ENCODE measurements around the gene IL4I1. TPM values are rescaled to one million over a fixed set of nuclear protein-coding genes. Genes with fewer than 3 reads are reported as not detected.

Gene IL4I1
- total RNA-seq, 5 donors from 2014 or later (not counting 1 experiment from before 2014, with no cell fraction given), result 2.0 to 12.4 (median 4.0) TPM

GRCh38 chr19:49881672-49882394 is 14.9 kb downstream of the IL4I1 start:
- Mint-ChIP-seq H3K4me3 (no peak overlapping the region), H3K27me3 (no peaks in the 10 kb centered on the region), H3K4me1 (peaks cover 15 to 22% (median 18%) of the 10 kb centered on the region in 3 donors), H3K27ac (no peak overlapping the region), H3K36me3 (peaks cover 42% of the 10 kb centered on the region), H3K9me3 (no peaks in the 10 kb centered on the region)
- Histone ChIP-seq H3K27ac (ENCODE audit: low read length) (no peak overlapping the region), H3K4me1 (ENCODE audit: control insufficient read depth in 1 of 2, extremely low read depth in 1 of 2, insufficient read depth in 2 of 2, low read length in 2 of 2) (peaks cover 6 to 18% of the 10 kb centered on the region in 2 experiments), H3K4me3 (ENCODE audit: control insufficient read depth in 1 of 2, extremely low read depth in 1 of 2, low read length in 1 of 2) (no peak overlapping the region), H3K27me3 (replicated peaks in 1 of 2; ENCODE audit: control insufficient read depth in 2 of 2, extremely low read depth in 1 of 2, insufficient read depth in 2 of 2, low read length in 1 of 2) (no peaks in the 10 kb centered on the region), H3K9me3 (no peaks in the 10 kb centered on the region), H3K36me3 (ENCODE audit: control insufficient read depth in 2 of 2, extremely low read depth in 1 of 2, insufficient read depth in 1 of 2, low read length in 1 of 2) (peaks cover 28 to 57% of the 10 kb centered on the region in 2 donors)
- no peak for DNase-seq
- no peak for ATAC-seq (replicated peaks in 1 of 4)
- WGBS (ENCODE audit: insufficient coverage), result 95% methylated on average over 25 of the region's 31 CpGs
- ChIA-PET CTCF (interaction anchor here (0.5 to 0.6 kb wide), 2 partner anchors 71 to 354 kb away, joined by 3 read pairs; partner anchors contain the start of gene RCN3 (in 1 of the 2)), POLR2A (no interaction called here)

GRCh38 chr19:49881186-49881585 is 15.5 kb downstream of the IL4I1 start:
- no peak overlapping the region for H3K4me3 Mint-ChIP-seq
- Histone ChIP-seq H3K36me3 (ENCODE audit: control insufficient read depth in 2 of 2, extremely low read depth in 1 of 2, insufficient read depth in 1 of 2, low read length in 1 of 2) (peaks cover 28 to 57% of the 10 kb centered on the region in 2 donors), H3K9me3 (no peaks in the 10 kb centered on the region), H3K4me1 (ENCODE audit: control insufficient read depth in 1 of 2, extremely low read depth in 1 of 2, insufficient read depth in 2 of 2, low read length in 2 of 2) (peaks cover 6 to 18% of the 10 kb centered on the region in 2 experiments), H3K27ac (ENCODE audit: low read length) (no peak overlapping the region), H3K4me3 (ENCODE audit: control insufficient read depth in 1 of 2, extremely low read depth in 1 of 2, low read length in 1 of 2) (no peak overlapping the region), H3K27me3 (replicated peaks in 1 of 2; ENCODE audit: control insufficient read depth in 2 of 2, extremely low read depth in 1 of 2, insufficient read depth in 2 of 2, low read length in 1 of 2) (no peaks in the 10 kb centered on the region)
- ATAC-seq (replicated peaks in 1 of 4) (no peak), DNase-seq (no peak)
- H3K36me3 Mint-ChIP-seq, result peaks cover 38% of the 10 kb centered on the region
- H3K9me3 Mint-ChIP-seq, result no peaks in the 10 kb centered on the region
- ChIA-PET CTCF (interaction anchor here (0.5 to 0.6 kb wide), 2 partner anchors 71 to 354 kb away, joined by 3 read pairs; partner anchors contain the start of gene RCN3 (in 1 of the 2)), POLR2A (no interaction called here)
- no peak overlapping the region for H3K27ac Mint-ChIP-seq
- WGBS (ENCODE audit: insufficient coverage), result 98% methylated on average over 12 of the region's 17 CpGs
- H3K27me3 Mint-ChIP-seq, result no peaks in the 10 kb centered on the region
- peaks cover 15 to 20% (median 18%) of the 10 kb centered on the region in 3 donors for H3K4me1 Mint-ChIP-seq

- WGBS (ENCODE audit: insufficient coverage), result 87% methylated on average over 7 of the region's 10 CpGs
- Mint-ChIP-seq H3K4me1 (peaks cover 23 to 26% (median 25%) of the 10 kb centered on the region in 3 donors), H3K27ac (no peak overlapping the region), H3K36me3 (peaks cover 35% of the 10 kb centered on the region), H3K9me3 (no peaks in the 10 kb centered on the region), H3K4me3 (no peak overlapping the region), H3K27me3 (no peaks in the 10 kb centered on the region)
- Histone ChIP-seq H3K9me3 (no peaks in the 10 kb centered on the region), H3K4me1 (ENCODE audit: control insufficient read depth in 1 of 2, extremely low read depth in 1 of 2, insufficient read depth in 2 of 2, low read length in 2 of 2) (peaks cover 10 to 26% of the 10 kb centered on the region in 2 experiments), H3K27ac (ENCODE audit: low read length) (no peak overlapping the region), H3K4me3 (ENCODE audit: control insufficient read depth in 1 of 2, extremely low read depth in 1 of 2, low read length in 1 of 2) (no peak overlapping the region), H3K36me3 (ENCODE audit: control insufficient read depth in 2 of 2, extremely low read depth in 1 of 2, insufficient read depth in 1 of 2, low read length in 1 of 2) (peaks cover 28 to 57% of the 10 kb centered on the region in 2 donors), H3K27me3 (replicated peaks in 1 of 2; ENCODE audit: control insufficient read depth in 2 of 2, extremely low read depth in 1 of 2, insufficient read depth in 2 of 2, low read length in 1 of 2) (no peaks in the 10 kb centered on the region)
- CTCF ChIA-PET, result no interaction called here
- DNase-seq (no peak), ATAC-seq (replicated peaks in 1 of 4) (no peak)
- POLR2A ChIA-PET, result interaction anchor here in 1 of 2 donors (0.7 kb wide), 1 partner anchor 170 kb away, joined by 10 read pairs; no protein-coding TSS in a partner anchor
Observed at GRCh38 chr19:49880162-49880869, 16.4 kb downstream of the IL4I1 start.

- no peaks in the 10 kb centered on the region for H3K9me3 Mint-ChIP-seq
- H3K4me1 ChIP-seq (ENCODE audit: control insufficient read depth in 1 of 2, extremely low read depth in 1 of 2, insufficient read depth in 2 of 2, low read length in 2 of 2), result peaks cover 10 to 29% of the 10 kb centered on the region in 2 experiments
- H3K4me3 ChIP-seq (ENCODE audit: control insufficient read depth in 1 of 2, extremely low read depth in 1 of 2, low read length in 1 of 2), result no peak overlapping the region
- ChIA-PET CTCF (no interaction called here), POLR2A (interaction anchor here in 1 of 2 donors (0.6 to 0.7 kb wide), 2 partner anchors 48 to 171 kb away, joined by 3 to 10 read pairs; no protein-coding TSS in a partner anchor)
- H3K9me3 ChIP-seq, result no peaks in the 10 kb centered on the region
- peaks cover 24 to 31% (median 28%) of the 10 kb centered on the region in 3 donors for H3K4me1 Mint-ChIP-seq
- peaks cover 22 to 51% of the 10 kb centered on the region in 2 donors for H3K36me3 ChIP-seq (ENCODE audit: control insufficient read depth in 2 of 2, extremely low read depth in 1 of 2, insufficient read depth in 1 of 2, low read length in 1 of 2)
- DNase-seq, result no peak
- 92% methylated on average over 3 of the region's 12 CpGs for WGBS (ENCODE audit: insufficient coverage)
- ATAC-seq (replicated peaks in 1 of 4), result no peak
- H3K27ac Mint-ChIP-seq, result no peak overlapping the region
- no peaks in the 10 kb centered on the region for H3K27me3 Mint-ChIP-seq
- peak overlapping the region in 2 of 3 donors; percentile 21 to 54 for H3K4me3 Mint-ChIP-seq
- H3K27ac ChIP-seq (ENCODE audit: low read length), result no peak overlapping the region
- H3K36me3 Mint-ChIP-seq, result peaks cover 28% of the 10 kb centered on the region
- H3K27me3 ChIP-seq (replicated peaks in 1 of 2; ENCODE audit: control insufficient read depth in 2 of 2, extremely low read depth in 1 of 2, insufficient read depth in 2 of 2, low read length in 1 of 2), result no peaks in the 10 kb centered on the region
Observed at GRCh38 chr19:49879243-49879963, 17.3 kb downstream of the IL4I1 start.

GRCh38 chr19:49878744-49879070 is 18.0 kb downstream of the IL4I1 start:
- Histone ChIP-seq H3K36me3 (ENCODE audit: control insufficient read depth in 2 of 2, extremely low read depth in 1 of 2, insufficient read depth in 1 of 2, low read length in 1 of 2) (peaks cover 17 to 44% of the 10 kb centered on the region in 2 donors), H3K4me3 (ENCODE audit: control insufficient read depth in 1 of 2, extremely low read depth in 1 of 2, low read length in 1 of 2) (no peak overlapping the region), H3K4me1 (ENCODE audit: control insufficient read depth in 1 of 2, extremely low read depth in 1 of 2, insufficient read depth in 2 of 2, low read length in 2 of 2) (peaks cover 10 to 29% of the 10 kb centered on the region in 2 experiments), H3K27ac (ENCODE audit: low read length) (peak overlapping the region; percentile 99), H3K9me3 (no peaks in the 10 kb centered on the region), H3K27me3 (replicated peaks in 1 of 2; ENCODE audit: control insufficient read depth in 2 of 2, extremely low read depth in 1 of 2, insufficient read depth in 2 of 2, low read length in 1 of 2) (no peaks in the 10 kb centered on the region)
- no peak overlapping the region for H3K27ac Mint-ChIP-seq
- WGBS (ENCODE audit: insufficient coverage), result 98% methylated on average over 4 of the region's 9 CpGs
- peak overlapping the region in 1 of 3 donors; percentile 54 for H3K4me3 Mint-ChIP-seq
- DNase-seq (no peak), ATAC-seq (replicated peaks in 1 of 4) (no peak)
- H3K9me3 Mint-ChIP-seq, result no peaks in the 10 kb centered on the region
- POLR2A ChIA-PET, result no interaction called here
- H3K27me3 Mint-ChIP-seq, result no peaks in the 10 kb centered on the region
- peaks cover 25% of the 10 kb centered on the region for H3K36me3 Mint-ChIP-seq
- CTCF ChIA-PET, result no interaction called here
- peaks cover 24 to 32% (median 28%) of the 10 kb centered on the region in 3 donors for H3K4me1 Mint-ChIP-seq

All from T-cell (primary cell).